ENCODE results near the gene ZFR. TPM values are rescaled to one million over a fixed set of nuclear protein-coding genes. Genes with fewer than 3 reads are reported as not detected.
A peak's percentile ranks its signal among the peaks of the same experiment; 100 is the strongest.
"Not testable (repeated sequence)": the region's sequence is repeated elsewhere in the genome, so short reads cannot be mapped to it uniquely, and the experiment has no call there.

Gene ZFR
- total and polyA plus RNA-seq, 4 donors, result 93.5 to 162 (median 117) TPM

- DNase-seq (ENCODE audit: low read depth in 4 of 6, low spot score in 6 of 6), result peak in 3 of 6 donors; percentile 43 to 79 (median 70)
- Histone ChIP-seq H3K27me3 (ENCODE audit: control insufficient read depth, insufficient read depth, low read length) (no peaks in the 10 kb centered on the region), H3K4me3 (ENCODE audit: low read depth, low read length) (peak overlapping the region; percentile 68), H3K4me1 (ENCODE audit: control insufficient read depth, insufficient read depth, low read length) (peaks cover 22% of the 10 kb centered on the region), H3K36me3 (ENCODE audit: control insufficient read depth, insufficient read depth, low read length) (no peaks in the 10 kb centered on the region), H3K9me3 (ENCODE audit: control insufficient read depth, insufficient read depth, low read length) (no peaks in the 10 kb centered on the region), H3K27ac (ENCODE audit: low read depth, low read length) (peak overlapping the region; percentile 85)
- WGBS (ENCODE audit: insufficient coverage), result under 1% methylated on average over 65 of the region's 83 CpGs
Observed at GRCh38 chr5:32443541-32444430, 754 bp downstream of the ZFR start.

GRCh38 chr5:32443145-32443540 is 1.4 kb downstream of the ZFR start:
- peak in 1 of 6 donors; percentile 0 for DNase-seq (ENCODE audit: low read depth in 4 of 6, low spot score in 6 of 6)
- Histone ChIP-seq H3K36me3 (ENCODE audit: control insufficient read depth, insufficient read depth, low read length) (no peaks in the 10 kb centered on the region), H3K4me3 (ENCODE audit: low read depth, low read length) (peak overlapping the region; percentile 68), H3K9me3 (ENCODE audit: control insufficient read depth, insufficient read depth, low read length) (no peaks in the 10 kb centered on the region), H3K27ac (ENCODE audit: low read depth, low read length) (peak overlapping the region; percentile 64), H3K4me1 (ENCODE audit: control insufficient read depth, insufficient read depth, low read length) (peaks cover 22% of the 10 kb centered on the region), H3K27me3 (ENCODE audit: control insufficient read depth, insufficient read depth, low read length) (no peaks in the 10 kb centered on the region)
- 0% methylated on average over 3 of the region's 7 CpGs for WGBS (ENCODE audit: insufficient coverage)

GRCh38 chr5:32439086-32439642 is 5.4 kb downstream of the ZFR start:
- H3K36me3 ChIP-seq (ENCODE audit: control insufficient read depth, insufficient read depth, low read length), result no peaks in the 10 kb centered on the region
- H3K27ac ChIP-seq (ENCODE audit: low read depth, low read length), result no peak overlapping the region
- H3K9me3 ChIP-seq (ENCODE audit: control insufficient read depth, insufficient read depth, low read length), result no peaks in the 10 kb centered on the region
- WGBS (ENCODE audit: insufficient coverage), result 100% methylated on average over 2 of the region's 3 CpGs
- no peak for DNase-seq (ENCODE audit: low read depth in 4 of 6, low spot score in 6 of 6)
- H3K4me3 ChIP-seq (ENCODE audit: low read depth, low read length), result no peak overlapping the region
- H3K27me3 ChIP-seq (ENCODE audit: control insufficient read depth, insufficient read depth, low read length), result no peaks in the 10 kb centered on the region
- peaks cover 9% of the 10 kb centered on the region for H3K4me1 ChIP-seq (ENCODE audit: control insufficient read depth, insufficient read depth, low read length)

- H3K36me3 ChIP-seq (ENCODE audit: control insufficient read depth, insufficient read depth, low read length), result no peaks in the 10 kb centered on the region
- no peak overlapping the region for H3K4me3 ChIP-seq (ENCODE audit: low read depth, low read length)
- DNase-seq (ENCODE audit: low read depth in 4 of 6, low spot score in 6 of 6), result no peak
- WGBS (ENCODE audit: insufficient coverage), result no CpG with 5 or more reads among the region's 4 CpGs
- H3K27ac ChIP-seq (ENCODE audit: low read depth, low read length), result no peak overlapping the region
- no peaks in the 10 kb centered on the region for H3K9me3 ChIP-seq (ENCODE audit: control insufficient read depth, insufficient read depth, low read length)
- no peaks in the 10 kb centered on the region for H3K4me1 ChIP-seq (ENCODE audit: control insufficient read depth, insufficient read depth, low read length)
- H3K27me3 ChIP-seq (ENCODE audit: control insufficient read depth, insufficient read depth, low read length), result no peaks in the 10 kb centered on the region
Observed at GRCh38 chr5:32436553-32437242, 7.8 kb downstream of the ZFR start.

GRCh38 chr5:32435383-32435782 is 9.2 kb downstream of the ZFR start:
- H3K9me3 ChIP-seq (ENCODE audit: control insufficient read depth, insufficient read depth, low read length), result no peaks in the 10 kb centered on the region
- H3K4me3 ChIP-seq (ENCODE audit: low read depth, low read length), result no peak overlapping the region
- H3K27ac ChIP-seq (ENCODE audit: low read depth, low read length), result no peak overlapping the region
- DNase-seq (ENCODE audit: low read depth in 4 of 6, low spot score in 6 of 6), result no peak
- no peaks in the 10 kb centered on the region for H3K36me3 ChIP-seq (ENCODE audit: control insufficient read depth, insufficient read depth, low read length)
- WGBS (ENCODE audit: insufficient coverage), result no CpG with 5 or more reads among the region's 3 CpGs
- no peaks in the 10 kb centered on the region for H3K27me3 ChIP-seq (ENCODE audit: control insufficient read depth, insufficient read depth, low read length)
- no peaks in the 10 kb centered on the region for H3K4me1 ChIP-seq (ENCODE audit: control insufficient read depth, insufficient read depth, low read length)

- Histone ChIP-seq H3K9me3 (ENCODE audit: control insufficient read depth, insufficient read depth, low read length) (no peaks in the 10 kb centered on the region), H3K27ac (ENCODE audit: low read depth, low read length) (no peak overlapping the region), H3K4me3 (ENCODE audit: low read depth, low read length) (no peak overlapping the region), H3K27me3 (ENCODE audit: control insufficient read depth, insufficient read depth, low read length) (no peaks in the 10 kb centered on the region), H3K36me3 (ENCODE audit: control insufficient read depth, insufficient read depth, low read length) (no peaks in the 10 kb centered on the region), H3K4me1 (ENCODE audit: control insufficient read depth, insufficient read depth, low read length) (no peaks in the 10 kb centered on the region)
- DNase-seq (ENCODE audit: low read depth in 4 of 6, low spot score in 6 of 6), result no peak
- no CpG with 5 or more reads among the region's 1 CpG for WGBS (ENCODE audit: insufficient coverage)
Observed at GRCh38 chr5:32434221-32434620, 10.3 kb downstream of the ZFR start.

DNA sequence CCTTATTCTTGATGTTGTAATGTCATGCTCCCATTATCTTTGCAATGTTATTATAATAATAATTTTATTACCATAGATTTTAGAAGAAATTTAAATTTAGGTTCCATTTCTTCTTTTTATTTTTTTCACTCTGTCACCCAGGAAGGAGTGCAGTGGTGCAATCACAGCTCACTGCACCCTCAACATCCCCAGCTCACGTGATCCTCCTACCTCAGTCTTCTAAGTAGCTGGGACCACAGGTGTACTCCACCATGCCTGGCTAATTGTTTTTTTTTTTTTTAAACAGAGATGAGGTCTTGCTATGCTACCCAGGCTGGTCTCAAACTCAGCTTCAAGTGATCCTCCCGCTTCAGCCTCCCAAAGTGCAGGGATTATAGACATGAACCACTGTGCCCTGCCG is 11.9 kb downstream of the ZFR start:
- Histone ChIP-seq H3K4me3 (ENCODE audit: low read depth, low read length) (no peak overlapping the region), H3K27ac (ENCODE audit: low read depth, low read length) (no peak overlapping the region), H3K9me3 (ENCODE audit: control insufficient read depth, insufficient read depth, low read length) (no peaks in the 10 kb centered on the region), H3K27me3 (ENCODE audit: control insufficient read depth, insufficient read depth, low read length) (no peaks in the 10 kb centered on the region), H3K36me3 (ENCODE audit: control insufficient read depth, insufficient read depth, low read length) (peaks cover 7% of the 10 kb centered on the region), H3K4me1 (ENCODE audit: control insufficient read depth, insufficient read depth, low read length) (no peaks in the 10 kb centered on the region)
- no peak for DNase-seq (ENCODE audit: low read depth in 4 of 6, low spot score in 6 of 6)
- 100% methylated on average over 2 of the region's 3 CpGs for WGBS (ENCODE audit: insufficient coverage)

GRCh38 chr5:32430825-32431224 is 13.7 kb downstream of the ZFR start:
- H3K36me3 ChIP-seq (ENCODE audit: control insufficient read depth, insufficient read depth, low read length); H3K9me3 ChIP-seq (ENCODE audit: control insufficient read depth, insufficient read depth, low read length); H3K4me1 ChIP-seq (ENCODE audit: control insufficient read depth, insufficient read depth, low read length); H3K27ac ChIP-seq (ENCODE audit: low read depth, low read length); DNase-seq (ENCODE audit: low read depth in 4 of 6, low spot score in 6 of 6); H3K4me3 ChIP-seq (ENCODE audit: low read depth, low read length); H3K27me3 ChIP-seq (ENCODE audit: control insufficient read depth, insufficient read depth, low read length): not testable (repeated sequence)
- WGBS (ENCODE audit: insufficient coverage), result 100% methylated on average over 1 of the region's 4 CpGs

GRCh38 chr5:32428426-32428825 is 16.1 kb downstream of the ZFR start:
- Histone ChIP-seq H3K4me1 (ENCODE audit: control insufficient read depth, insufficient read depth, low read length) (no peaks in the 10 kb centered on the region), H3K9me3 (ENCODE audit: control insufficient read depth, insufficient read depth, low read length) (peaks cover 8% of the 10 kb centered on the region), H3K27me3 (ENCODE audit: control insufficient read depth, insufficient read depth, low read length) (no peaks in the 10 kb centered on the region), H3K4me3 (ENCODE audit: low read depth, low read length) (no peak overlapping the region), H3K27ac (ENCODE audit: low read depth, low read length) (no peak overlapping the region), H3K36me3 (ENCODE audit: control insufficient read depth, insufficient read depth, low read length) (peaks cover 7% of the 10 kb centered on the region)
- no peak for DNase-seq (ENCODE audit: low read depth in 4 of 6, low spot score in 6 of 6)
- 90% methylated on average over 2 of the region's 4 CpGs for WGBS (ENCODE audit: insufficient coverage)

All from spinal cord (tissue), 10 donors.